Upper lobe of left lung (tissue), 6 donors: ENCODE data around the gene OR5H15. TPM values are rescaled to one million over a fixed set of nuclear protein-coding genes. Genes with fewer than 3 reads are reported as not detected.
A peak's percentile ranks its signal among the peaks of the same experiment; 100 is the strongest.
"Not testable (repeated sequence)": the region's sequence is repeated elsewhere in the genome, so short reads cannot be mapped to it uniquely, and the experiment has no call there.

ENCODE experiments used
- ATAC-seq, 2 donors: fragments of 200-7000 bp; cut with Tn5 transposase; one replicate each; pipeline ENCODE4 v1.9.1; 2022; ENCODE audit warnings: mild to moderate bottlenecking in 2 of 2, moderate library complexity in 2 of 2; ENCODE audit not compliant: low FRiP score in 2 of 2
- DNase-seq, 2 donors: peaks; one replicate each; pipeline ENCODE4 v3.0.0-alpha.2; 2019 to 2020
- H3K27ac ChIP-seq, 4 donors: fragments of 200-600 bp; sonication (generic); one replicate each; pipeline ENCODE4 v1.5.1; 2016 to 2019
- H3K27me3 ChIP-seq, 4 donors: fragments of 200-600 bp; sonication (generic); one replicate each; pipeline ENCODE4 v1.5.1; 2017 to 2019
- H3K36me3 ChIP-seq, 4 donors: fragments of 200-600 bp; sonication (generic); one replicate each; pipeline ENCODE4 v1.5.1; 2016 to 2019
- H3K4me1 ChIP-seq, 4 donors: fragments of 200-600 bp; sonication (generic); one replicate each; pipeline ENCODE4 v1.5.1; 2018 to 2019
- H3K4me3 ChIP-seq, 4 donors: fragments of 200-600 bp; sonication (generic); one replicate each; pipeline ENCODE4 v1.5.1; 2017 to 2019; ENCODE audit warnings: mild to moderate bottlenecking in 2 of 4, moderate library complexity in 1 of 4
- H3K9me3 ChIP-seq, 4 donors: fragments of 200-600 bp; sonication (generic); one replicate each; pipeline ENCODE4 v1.5.1; 2018 to 2019
- EP300 ChIP-seq, 4 donors: sonication (generic); formaldehyde crosslinking; IDR thresholded peaks; one replicate each; pipeline ENCODE4 v1.5.1; 2017; ENCODE audit warnings: antibody characterized with exemption in 4 of 4, control low read depth in 2 of 4
- POLR2A ChIP-seq, 4 donors: fragments of 450-650 bp; IDR thresholded peaks; one replicate each; pipeline ENCODE4 v1.5.1; 2016 to 2017; ENCODE audit warnings: antibody characterized with exemption in 4 of 4, mild to moderate bottlenecking in 2 of 4
- POLR2AphosphoS5 ChIP-seq, 2 donors: sonication (generic); formaldehyde crosslinking; IDR thresholded peaks; one replicate each; pipeline ENCODE4 v1.5.1; 2017; ENCODE audit warnings: antibody characterized with exemption in 2 of 2
- WGBS, 2 donors: methylation state at CpG; one replicate each; pipeline ENCODE4 v1.1.5; 2017 to 2018; 5-methylcytosine and 5-hydroxymethylcytosine counted together
- total RNA-seq, 6 donors: library from RNA; depleted of rRNA in 4 of 6; stranded (reverse); fragments of >200 nt in 4 of 6; gene quantifications; one replicate each; pipeline versions ENCODE4 v1.1.0 to v1.2.1, GENCODE V29; 2016 to 2021
- TF ChIP-seq, protein P1 (sequence below), 6 experiments: fragments of 450-650 bp in 4 of 6; fragments of 200-600 bp in 2 of 6; sonication (generic) in 2 of 6; IDR thresholded peaks; one replicate each; pipeline ENCODE4 v1.5.1; 2016 to 2019; ENCODE audit warnings: antibody characterized with exemption in 6 of 6
- donor health status: DM: no; HTN: no; CAD: no; lungs with moderate emphysema.
- donor health status: DM: no; HTN: yes; CAD: no; lungs with severe emphysema.

The OR5H15 gene
- total RNA-seq, 6 donors from 2014 or later, result not detected

DNA sequence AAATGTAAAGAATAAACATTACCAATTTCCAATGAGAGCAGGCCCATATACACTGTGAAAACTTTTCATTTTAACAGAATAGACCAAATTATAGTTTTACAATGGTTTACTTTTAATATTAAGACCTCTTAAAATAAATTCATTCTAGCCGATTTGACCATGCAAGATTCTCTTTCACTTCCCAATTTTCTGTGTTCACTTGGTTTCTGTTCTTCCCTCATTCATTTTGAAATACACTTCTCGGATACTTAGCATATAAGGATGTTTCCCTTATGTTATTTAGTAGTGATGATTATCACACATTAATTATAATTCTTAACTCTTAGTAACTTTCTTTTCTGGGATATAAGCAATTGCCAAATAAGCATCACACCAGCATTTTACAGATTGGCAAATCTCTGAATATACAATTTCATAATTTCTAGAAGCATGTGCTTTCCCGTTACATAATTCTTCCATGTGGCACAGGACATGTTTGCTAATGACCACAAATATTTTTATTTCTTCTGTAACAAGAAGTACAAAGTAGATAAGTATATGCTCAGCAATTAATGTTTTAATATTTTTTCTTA lies 13.9 kb downstream of the OR5H15 start:
- TF ChIP-seq POLR2A (IDR thresholded peaks at IDR 0.05), result no peak
- no peak for TF ChIP-seq POLR2AphosphoS5 (IDR thresholded peaks at IDR 0.05)
- TF ChIP-seq EP300 (IDR thresholded peaks at IDR 0.05), result no peak
- TF ChIP-seq, protein P1, sequence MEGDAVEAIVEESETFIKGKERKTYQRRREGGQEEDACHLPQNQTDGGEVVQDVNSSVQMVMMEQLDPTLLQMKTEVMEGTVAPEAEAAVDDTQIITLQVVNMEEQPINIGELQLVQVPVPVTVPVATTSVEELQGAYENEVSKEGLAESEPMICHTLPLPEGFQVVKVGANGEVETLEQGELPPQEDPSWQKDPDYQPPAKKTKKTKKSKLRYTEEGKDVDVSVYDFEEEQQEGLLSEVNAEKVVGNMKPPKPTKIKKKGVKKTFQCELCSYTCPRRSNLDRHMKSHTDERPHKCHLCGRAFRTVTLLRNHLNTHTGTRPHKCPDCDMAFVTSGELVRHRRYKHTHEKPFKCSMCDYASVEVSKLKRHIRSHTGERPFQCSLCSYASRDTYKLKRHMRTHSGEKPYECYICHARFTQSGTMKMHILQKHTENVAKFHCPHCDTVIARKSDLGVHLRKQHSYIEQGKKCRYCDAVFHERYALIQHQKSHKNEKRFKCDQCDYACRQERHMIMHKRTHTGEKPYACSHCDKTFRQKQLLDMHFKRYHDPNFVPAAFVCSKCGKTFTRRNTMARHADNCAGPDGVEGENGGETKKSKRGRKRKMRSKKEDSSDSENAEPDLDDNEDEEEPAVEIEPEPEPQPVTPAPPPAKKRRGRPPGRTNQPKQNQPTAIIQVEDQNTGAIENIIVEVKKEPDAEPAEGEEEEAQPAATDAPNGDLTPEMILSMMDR (IDR thresholded peaks at IDR 0.05), result no peak
- H3K9me3 ChIP-seq, result no peaks in the 10 kb centered on the region
- no peak overlapping the region for H3K4me3 ChIP-seq
- H3K4me1 ChIP-seq, result no peaks in the 10 kb centered on the region
- no peaks in the 10 kb centered on the region for H3K27me3 ChIP-seq
- DNase-seq, result no peak
- 72 to 73% methylated on average over 3 of the region's 3 CpGs for WGBS, 2 donors
- no peak overlapping the region for H3K27ac ChIP-seq
- ATAC-seq, result no peak
- no peaks in the 10 kb centered on the region for H3K36me3 ChIP-seq

DNA sequence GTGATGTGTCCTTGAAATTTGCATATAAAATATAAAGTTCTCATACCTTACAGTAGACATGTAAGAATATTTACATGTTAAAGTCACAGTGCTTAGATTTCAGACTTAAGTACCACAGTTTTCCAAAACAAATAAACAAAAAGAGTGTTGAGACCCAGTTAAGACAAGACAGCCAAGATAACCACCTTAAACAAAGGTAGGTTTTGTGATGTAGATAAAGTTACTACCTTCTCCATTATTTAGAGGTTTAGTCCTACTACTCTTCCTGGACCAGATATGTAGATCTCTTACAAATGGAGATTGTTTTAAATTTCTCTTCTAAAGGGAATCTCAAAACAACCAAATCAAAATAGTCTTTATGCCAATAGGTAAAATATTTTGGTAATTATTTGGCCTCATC lies 15.7 kb downstream of the OR5H15 start:
- no peaks in the 10 kb centered on the region for H3K9me3 ChIP-seq
- no peaks in the 10 kb centered on the region for H3K27me3 ChIP-seq
- no peak overlapping the region for H3K27ac ChIP-seq
- no peaks in the 10 kb centered on the region for H3K4me1 ChIP-seq
- H3K36me3 ChIP-seq, result no peaks in the 10 kb centered on the region
- no peak for TF ChIP-seq EP300 (IDR thresholded peaks at IDR 0.05)
- no peak for TF ChIP-seq POLR2A (IDR thresholded peaks at IDR 0.05)
- no peak for TF ChIP-seq POLR2AphosphoS5 (IDR thresholded peaks at IDR 0.05)
- TF ChIP-seq, protein P1 (IDR thresholded peaks at IDR 0.05), result no peak
- no peak overlapping the region for H3K4me3 ChIP-seq
- ATAC-seq, result no peak
- no peak for DNase-seq

DNA sequence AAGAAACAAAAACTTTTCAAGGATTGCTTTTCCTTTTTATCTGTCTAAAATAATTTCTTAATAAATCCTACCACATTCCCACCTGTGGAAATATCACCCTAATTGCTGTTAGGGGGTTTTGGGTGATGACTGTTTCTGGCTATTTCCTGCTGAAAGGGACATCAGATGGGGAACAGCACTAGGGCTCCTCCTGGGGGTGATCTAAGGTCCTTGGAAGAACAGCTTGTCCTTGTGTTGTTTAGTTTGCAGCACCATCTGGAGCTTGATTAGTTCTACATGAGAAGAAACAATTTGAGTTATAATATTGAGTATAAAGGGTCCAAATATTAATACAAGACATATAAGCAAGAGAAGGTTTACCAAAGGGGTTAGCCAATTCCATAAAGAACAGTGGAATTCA lies 18.7 kb downstream of the OR5H15 start:
- no peaks in the 10 kb centered on the region for H3K4me1 ChIP-seq
- no peaks in the 10 kb centered on the region for H3K9me3 ChIP-seq
- TF ChIP-seq POLR2AphosphoS5 (IDR thresholded peaks at IDR 0.05) (no peak), POLR2A (IDR thresholded peaks at IDR 0.05) (no peak), EP300 (IDR thresholded peaks at IDR 0.05) (no peak)
- TF ChIP-seq, protein P1 (IDR thresholded peaks at IDR 0.05), result no peak
- no peaks in the 10 kb centered on the region for H3K36me3 ChIP-seq
- H3K27me3 ChIP-seq, result no peaks in the 10 kb centered on the region
- ATAC-seq (no peak), DNase-seq (no peak)
- H3K27ac ChIP-seq, result no peak overlapping the region
- H3K4me3 ChIP-seq, result no peak overlapping the region

DNA sequence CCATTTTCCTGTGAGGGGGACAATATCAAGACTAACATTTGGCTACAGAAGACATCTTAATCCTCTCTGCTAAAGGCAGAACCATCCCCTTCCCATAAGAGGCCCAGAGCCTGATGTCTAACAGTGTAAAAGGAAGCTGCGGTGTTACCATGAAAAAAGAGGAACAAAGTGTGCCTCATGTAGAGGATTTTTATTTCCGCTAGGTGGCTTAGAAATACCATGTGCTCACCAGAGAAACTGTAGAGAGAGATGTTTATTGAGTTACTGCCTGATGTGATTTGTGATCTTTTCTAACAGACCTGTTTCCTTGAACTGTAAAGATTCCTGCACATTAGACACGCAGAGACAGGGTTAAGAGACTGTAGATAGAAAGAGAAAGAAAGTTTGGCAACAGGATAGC lies 22.0 kb downstream of the OR5H15 start:
- Histone ChIP-seq H3K36me3 (no peaks in the 10 kb centered on the region), H3K4me3 (no peak overlapping the region), H3K27me3 (no peaks in the 10 kb centered on the region), H3K9me3 (no peaks in the 10 kb centered on the region), H3K27ac (no peak overlapping the region), H3K4me1 (no peaks in the 10 kb centered on the region)
- TF ChIP-seq EP300 (IDR thresholded peaks at IDR 0.05) (no peak), POLR2AphosphoS5 (IDR thresholded peaks at IDR 0.05) (no peak), POLR2A (IDR thresholded peaks at IDR 0.05) (no peak)
- TF ChIP-seq, protein P1 (IDR thresholded peaks at IDR 0.05), result peak in 2 of 6 experiments; percentile 20 to 22
- peak; percentile 51 to 63 for ATAC-seq
- 13 to 32% methylated on average over 3 of the region's 3 CpGs for WGBS, 2 donors
- no peak for DNase-seq

DNA sequence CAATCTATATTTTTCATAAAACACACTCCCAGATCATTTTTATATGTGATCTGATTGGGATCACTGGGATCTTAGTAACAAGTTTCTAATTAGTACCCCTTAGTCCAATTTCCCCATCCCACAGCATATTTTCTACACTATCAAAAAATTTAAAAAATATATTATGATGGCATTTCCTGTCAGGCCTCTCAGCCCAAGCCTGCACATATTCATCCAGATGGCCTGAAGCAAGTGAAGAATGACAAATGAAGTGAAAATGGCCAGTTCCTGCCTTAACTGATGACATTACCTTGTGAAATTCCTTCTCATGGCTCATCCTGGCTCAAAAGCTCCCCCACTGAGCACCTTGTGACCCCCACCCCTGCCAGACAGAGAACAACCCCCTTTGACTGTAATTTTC lies 24.4 kb downstream of the OR5H15 start:
- not testable (repeated sequence) for ATAC-seq, H3K4me3 ChIP-seq, H3K27me3 ChIP-seq, DNase-seq, H3K36me3 ChIP-seq, H3K4me1 ChIP-seq, H3K9me3 ChIP-seq, H3K27ac ChIP-seq

DNA sequence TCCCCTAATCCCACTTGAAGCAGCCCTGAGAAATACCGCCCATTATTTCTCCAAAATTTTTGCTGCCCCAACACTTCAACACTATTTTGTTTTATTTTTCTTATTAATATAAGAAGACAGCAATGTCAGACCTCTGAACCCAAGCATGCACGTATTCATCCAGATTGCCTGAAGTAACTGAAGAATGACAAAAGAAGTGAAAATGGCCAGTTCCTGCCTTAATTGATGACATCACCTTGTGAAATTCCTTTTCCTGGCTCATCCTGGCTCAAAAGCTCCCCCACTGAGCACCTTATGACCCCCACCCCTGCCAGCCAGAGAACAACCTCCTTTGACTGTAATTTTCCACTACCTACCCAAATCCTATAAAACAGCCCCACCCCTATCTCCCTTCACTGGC lies 29.8 kb downstream of the OR5H15 start:
- H3K27ac ChIP-seq, ATAC-seq: not testable (repeated sequence)

More for the DNA sequence above, 29.8 kb downstream of the OR5H15 start:
- not testable (repeated sequence) for H3K4me1 ChIP-seq, H3K9me3 ChIP-seq, H3K36me3 ChIP-seq, H3K27me3 ChIP-seq, H3K4me3 ChIP-seq, DNase-seq
- WGBS, 2 donors, result 79 to 85% methylated on average over 2 of the region's 2 CpGs
